Epithelial cell of proximal tubule (primary cell): ENCODE results near the gene CLIP4. TPM values are rescaled to one million over a fixed set of nuclear protein-coding genes. Genes with fewer than 3 reads are reported as not detected.

Experiments
- DNase-seq: peaks from one replicate; pipeline ENCODE4 v3.0.0-alpha.2; 2011; ENCODE audit warnings: low read depth
- H3K4me3 ChIP-seq: 2 replicates; pipeline ENCODE4 v1.5.1; 2011; ENCODE audit warnings: low read depth, mild to moderate bottlenecking, low read length
- total RNA-seq: library from RNA; depleted of rRNA; stranded (reverse); fragments of >200 nt; gene quantifications from 2 replicates; pipeline ENCODE4 v1.2.3, GENCODE V29; 2015
- TF ChIP-seq, protein P1 (sequence below): conservative IDR thresholded peaks from 2 replicates; pipeline ENCODE4 v1.5.1; 2012; ENCODE audit warnings: low read depth, mild to moderate bottlenecking, low read length

Gene CLIP4, protein sequence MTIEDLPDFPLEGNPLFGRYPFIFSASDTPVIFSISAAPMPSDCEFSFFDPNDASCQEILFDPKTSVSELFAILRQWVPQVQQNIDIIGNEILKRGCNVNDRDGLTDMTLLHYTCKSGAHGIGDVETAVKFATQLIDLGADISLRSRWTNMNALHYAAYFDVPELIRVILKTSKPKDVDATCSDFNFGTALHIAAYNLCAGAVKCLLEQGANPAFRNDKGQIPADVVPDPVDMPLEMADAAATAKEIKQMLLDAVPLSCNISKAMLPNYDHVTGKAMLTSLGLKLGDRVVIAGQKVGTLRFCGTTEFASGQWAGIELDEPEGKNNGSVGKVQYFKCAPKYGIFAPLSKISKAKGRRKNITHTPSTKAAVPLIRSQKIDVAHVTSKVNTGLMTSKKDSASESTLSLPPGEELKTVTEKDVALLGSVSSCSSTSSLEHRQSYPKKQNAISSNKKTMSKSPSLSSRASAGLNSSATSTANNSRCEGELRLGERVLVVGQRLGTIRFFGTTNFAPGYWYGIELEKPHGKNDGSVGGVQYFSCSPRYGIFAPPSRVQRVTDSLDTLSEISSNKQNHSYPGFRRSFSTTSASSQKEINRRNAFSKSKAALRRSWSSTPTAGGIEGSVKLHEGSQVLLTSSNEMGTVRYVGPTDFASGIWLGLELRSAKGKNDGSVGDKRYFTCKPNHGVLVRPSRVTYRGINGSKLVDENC
- 21.3 and 22.8 TPM in 2 replicates for total RNA-seq

DNA sequence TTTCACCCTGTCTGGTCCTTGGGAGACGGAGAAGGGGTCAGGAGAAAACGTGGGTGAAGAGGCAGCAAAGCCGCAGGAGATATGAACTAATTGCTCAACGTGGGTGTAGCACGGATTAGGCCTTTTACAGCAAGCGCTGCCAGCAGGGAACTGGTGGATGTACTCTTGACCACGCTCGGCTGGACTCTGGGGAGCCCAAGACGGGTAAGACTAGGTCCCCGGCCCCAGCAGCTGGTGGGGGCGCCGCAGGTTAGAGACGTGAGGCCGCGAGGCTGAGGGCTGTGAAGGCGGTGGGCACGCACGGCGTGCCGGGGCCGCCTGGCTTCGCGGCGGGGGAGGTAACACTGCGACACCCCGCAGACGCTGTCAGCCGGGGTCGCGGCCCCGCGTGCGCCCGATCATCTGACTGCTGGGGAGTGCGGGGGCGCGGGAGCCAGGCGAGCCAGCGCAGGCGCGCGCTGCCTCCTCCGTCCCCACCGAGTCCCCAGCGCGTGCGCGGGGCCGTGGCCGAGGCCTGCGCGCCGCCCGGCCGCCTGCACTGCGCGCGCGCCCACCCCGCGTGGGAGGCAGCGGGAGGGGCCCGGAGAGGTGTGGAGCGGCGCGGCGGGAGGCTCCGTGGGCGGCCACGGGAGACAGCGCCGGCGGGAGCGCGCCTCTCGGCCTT, at the start of gene CLIP4:
Gene CLIP4 (plus strand): TSS at position 470 of the 664 bp plus-strand sequence. CDS start 5,974 bp downstream, outside the sequence.
- DNase-seq, result no peak
- TF ChIP-seq, protein P1, sequence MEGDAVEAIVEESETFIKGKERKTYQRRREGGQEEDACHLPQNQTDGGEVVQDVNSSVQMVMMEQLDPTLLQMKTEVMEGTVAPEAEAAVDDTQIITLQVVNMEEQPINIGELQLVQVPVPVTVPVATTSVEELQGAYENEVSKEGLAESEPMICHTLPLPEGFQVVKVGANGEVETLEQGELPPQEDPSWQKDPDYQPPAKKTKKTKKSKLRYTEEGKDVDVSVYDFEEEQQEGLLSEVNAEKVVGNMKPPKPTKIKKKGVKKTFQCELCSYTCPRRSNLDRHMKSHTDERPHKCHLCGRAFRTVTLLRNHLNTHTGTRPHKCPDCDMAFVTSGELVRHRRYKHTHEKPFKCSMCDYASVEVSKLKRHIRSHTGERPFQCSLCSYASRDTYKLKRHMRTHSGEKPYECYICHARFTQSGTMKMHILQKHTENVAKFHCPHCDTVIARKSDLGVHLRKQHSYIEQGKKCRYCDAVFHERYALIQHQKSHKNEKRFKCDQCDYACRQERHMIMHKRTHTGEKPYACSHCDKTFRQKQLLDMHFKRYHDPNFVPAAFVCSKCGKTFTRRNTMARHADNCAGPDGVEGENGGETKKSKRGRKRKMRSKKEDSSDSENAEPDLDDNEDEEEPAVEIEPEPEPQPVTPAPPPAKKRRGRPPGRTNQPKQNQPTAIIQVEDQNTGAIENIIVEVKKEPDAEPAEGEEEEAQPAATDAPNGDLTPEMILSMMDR, result no peak
- H3K4me3 ChIP-seq, result peak within 1 kb of the TSS; percentile 74

DNA sequence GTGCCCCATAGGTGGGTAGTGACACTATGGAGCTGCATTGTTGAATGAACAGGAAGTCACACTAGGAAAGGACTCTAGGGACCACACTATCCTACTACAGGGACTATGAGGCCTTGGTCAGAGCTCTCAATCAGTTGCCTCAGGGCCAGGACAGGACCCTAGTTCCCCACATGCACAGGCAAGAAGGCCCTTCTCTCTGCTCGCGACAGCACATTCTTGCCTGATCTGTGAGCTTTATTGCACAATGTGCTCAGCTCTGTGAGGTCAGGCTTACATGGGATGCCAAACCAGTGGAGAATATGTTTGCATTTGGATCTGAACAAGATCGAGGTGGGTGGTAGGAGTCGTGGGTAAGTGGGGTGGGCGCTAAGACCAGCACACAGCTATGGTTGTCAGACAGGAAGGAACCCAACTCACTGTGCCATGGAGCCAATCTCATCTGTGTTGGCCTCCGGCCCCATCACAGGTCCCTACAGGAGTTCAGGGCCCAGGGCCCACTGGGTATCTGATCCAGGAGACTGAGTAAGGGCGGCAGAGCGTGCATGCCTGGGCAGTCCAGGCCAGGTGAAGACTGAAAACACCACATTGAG, 48.8 kb upstream of the CLIP4 start:
- DNase-seq, result no peak
- H3K4me3 ChIP-seq, result no peak overlapping the region
- TF ChIP-seq, protein P1, result no peak

DNA sequence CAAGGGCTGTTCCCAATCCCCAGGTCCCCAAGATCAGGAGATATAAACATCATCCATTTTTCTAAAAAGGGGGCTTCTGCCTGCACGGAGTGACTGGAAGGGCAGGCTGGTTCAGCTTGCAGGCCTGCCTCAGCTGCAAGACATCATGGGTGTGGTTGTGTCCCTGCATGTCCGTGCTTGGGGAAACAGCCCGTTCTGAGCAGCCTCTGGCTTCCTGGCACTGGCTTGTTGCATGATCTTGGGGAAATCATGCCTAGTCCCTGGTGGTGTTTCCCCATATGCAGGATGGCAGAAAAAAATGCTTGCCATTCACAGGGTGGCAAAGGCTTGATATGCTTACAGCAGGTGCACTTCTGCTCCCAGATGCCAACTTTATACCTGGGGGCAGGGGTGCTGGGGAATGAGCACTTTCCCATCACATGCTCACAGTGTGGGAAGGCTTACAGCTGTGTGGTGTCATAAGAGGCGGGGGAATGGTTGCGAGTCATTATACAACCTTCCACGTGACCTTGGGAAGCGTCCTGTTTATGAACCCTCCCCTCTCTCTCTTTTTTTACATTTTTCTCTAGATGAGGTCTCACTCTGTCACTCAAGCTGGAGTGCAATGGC, 48.1 kb upstream of the CLIP4 start:
- DNase-seq, result no peak
- TF ChIP-seq, protein P1, result no peak
- H3K4me3 ChIP-seq, result no peak overlapping the region

DNA sequence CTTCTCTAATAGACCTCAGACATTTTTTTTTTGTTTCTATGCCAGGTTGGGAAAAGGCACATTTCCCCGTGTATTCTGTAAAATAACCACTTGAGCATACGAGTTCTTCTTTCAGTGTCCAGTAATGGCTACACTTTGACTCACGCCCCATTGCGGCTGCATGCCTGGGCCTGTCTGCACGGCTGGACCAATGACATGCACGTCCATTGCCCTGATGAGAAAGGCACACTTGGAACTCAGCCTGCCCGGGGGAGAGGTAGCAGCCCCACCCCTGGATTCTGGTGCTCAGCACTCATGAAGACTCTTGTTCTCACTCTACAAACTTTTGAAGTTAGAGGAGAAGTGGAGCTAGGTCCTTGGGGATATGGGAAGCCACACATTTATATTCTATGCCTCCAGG, 46.7 kb upstream of the CLIP4 start:
- no peak for DNase-seq
- TF ChIP-seq, protein P1, result no peak
- no peak overlapping the region for H3K4me3 ChIP-seq

DNA sequence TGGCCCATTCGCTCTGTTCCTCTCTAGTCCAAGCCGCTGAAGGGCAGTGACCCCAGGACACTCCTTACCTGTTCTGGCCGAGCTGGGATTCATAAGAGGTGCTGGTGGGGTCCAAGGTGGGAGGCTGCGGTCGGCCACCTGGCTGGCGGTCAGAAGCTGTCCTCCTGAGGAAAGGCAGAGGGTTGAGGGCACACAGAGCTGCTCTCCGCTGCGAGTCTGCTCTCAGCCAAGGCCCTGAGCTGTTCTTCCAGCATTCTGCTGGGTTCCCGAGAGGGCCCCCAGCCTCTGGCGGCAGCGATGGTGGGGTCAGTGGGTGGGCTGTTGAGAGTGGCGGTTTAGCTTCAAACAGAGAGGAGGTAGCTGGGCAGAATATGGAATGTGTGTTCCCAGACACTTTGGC, 44.7 kb upstream of the CLIP4 start:
- H3K4me3 ChIP-seq, result no peak overlapping the region
- TF ChIP-seq, protein P1, result no peak
- DNase-seq, result no peak

DNA sequence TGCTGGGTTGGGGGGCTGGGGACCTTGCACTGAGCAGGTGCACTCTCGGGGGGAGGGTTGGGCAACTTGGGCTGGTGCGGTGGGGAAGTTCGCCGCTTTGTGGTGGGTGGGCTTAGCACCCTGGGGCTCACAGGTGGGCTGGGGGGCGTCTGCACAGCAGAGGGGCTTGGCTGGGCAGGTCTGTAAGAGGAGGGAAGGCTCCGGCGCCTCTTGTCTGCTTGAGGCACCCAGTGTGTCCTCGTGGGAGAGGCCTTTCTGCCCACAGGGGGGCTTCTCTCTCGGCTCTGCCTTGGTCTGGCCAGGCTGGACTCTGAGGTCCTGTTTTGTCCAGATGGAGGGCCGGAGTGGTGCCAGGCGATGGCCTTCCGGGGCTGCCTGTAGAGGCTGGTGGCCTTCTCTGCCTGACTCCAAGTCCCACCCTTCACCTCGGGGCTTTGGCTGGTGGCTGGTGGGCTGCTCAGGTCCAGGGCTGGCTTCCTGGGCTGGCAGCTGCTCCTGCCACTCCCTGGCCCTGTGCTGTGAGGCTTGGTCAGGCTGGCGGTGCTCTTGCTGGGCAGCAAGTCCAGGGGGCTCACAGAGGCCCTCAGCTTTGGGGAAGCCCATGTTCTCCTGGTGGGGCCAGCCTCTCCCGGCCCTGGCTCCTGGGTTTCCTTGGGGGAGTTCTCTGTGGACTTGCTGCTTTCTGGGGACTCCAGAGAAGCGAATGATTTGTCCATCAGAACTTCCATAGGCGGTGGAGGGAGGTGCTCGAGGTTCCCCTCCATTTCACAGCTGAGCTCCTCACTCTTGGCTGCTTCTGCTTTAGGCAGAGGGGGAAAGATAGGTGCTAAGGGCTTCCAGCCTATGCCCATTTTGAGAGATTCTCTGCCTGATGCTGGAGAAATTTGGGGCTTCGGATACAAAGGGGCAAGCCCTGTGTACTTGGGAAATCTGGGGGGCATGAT, 43.9 kb upstream of the CLIP4 start:
- no peak for DNase-seq
- TF ChIP-seq, protein P1, result no peak
- H3K4me3 ChIP-seq, result no peak overlapping the region
